Spleen (tissue), 7 donors: ENCODE data around the gene NBEA.

Experiments used
- POLR2A ChIP-seq, 3 donors: fragments of 450-650 bp; IDR thresholded peaks; one replicate each; pipeline ENCODE4 v1.5.1; 2017; ENCODE audit warnings: antibody characterized with exemption in 3 of 3, mild to moderate bottlenecking in 1 of 3
- TF ChIP-seq, protein P1 (sequence below), 11 experiments: fragments of 200-600 bp in 7 of 11; fragments of 450-650 bp in 4 of 11; sonication (generic) in 4 of 11; IDR thresholded peaks in 8 of 11; conservative IDR thresholded peaks in 3 of 11; 1 replicate in 7 of 11; 2 replicates in 4 of 11; pipeline versions ENCODE4 v1.4.0 to v1.8.0; 2016 to 2021; ENCODE audit warnings: antibody characterized with exemption in 11 of 11, inconsistent platforms in 4 of 11, mild to moderate bottlenecking in 1 of 11
- donor health status: DM: no; HTN: no; CAD: no; lungs with moderate emphysema.
- donor health status: DM: no; HTN: no; CAD: no.
- donor health status: DM: no; HTN: no; CAD: no.

DNA sequence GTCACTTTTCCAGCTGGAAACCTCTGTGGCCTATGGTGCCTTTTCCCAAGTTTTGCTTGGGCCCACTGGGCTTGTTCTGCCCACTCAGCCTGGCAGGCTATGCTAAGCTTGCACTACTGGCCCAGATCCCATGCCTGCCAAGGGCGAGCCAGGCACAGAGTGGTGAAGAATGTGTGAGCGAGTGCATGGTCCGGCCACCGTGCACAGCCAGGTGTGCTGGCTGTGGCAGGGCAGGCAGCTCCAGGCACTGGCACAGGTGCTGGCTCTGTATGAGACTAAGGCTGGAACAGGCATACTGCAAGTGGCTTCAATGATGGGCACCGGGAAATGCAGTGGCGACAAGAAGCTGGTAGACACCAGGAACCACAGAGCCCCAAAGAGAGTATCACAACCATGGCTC is 584.5 kb downstream of the NBEA start:
- no peak for TF ChIP-seq POLR2A (IDR thresholded peaks at IDR 0.05)
- TF ChIP-seq, protein P1, sequence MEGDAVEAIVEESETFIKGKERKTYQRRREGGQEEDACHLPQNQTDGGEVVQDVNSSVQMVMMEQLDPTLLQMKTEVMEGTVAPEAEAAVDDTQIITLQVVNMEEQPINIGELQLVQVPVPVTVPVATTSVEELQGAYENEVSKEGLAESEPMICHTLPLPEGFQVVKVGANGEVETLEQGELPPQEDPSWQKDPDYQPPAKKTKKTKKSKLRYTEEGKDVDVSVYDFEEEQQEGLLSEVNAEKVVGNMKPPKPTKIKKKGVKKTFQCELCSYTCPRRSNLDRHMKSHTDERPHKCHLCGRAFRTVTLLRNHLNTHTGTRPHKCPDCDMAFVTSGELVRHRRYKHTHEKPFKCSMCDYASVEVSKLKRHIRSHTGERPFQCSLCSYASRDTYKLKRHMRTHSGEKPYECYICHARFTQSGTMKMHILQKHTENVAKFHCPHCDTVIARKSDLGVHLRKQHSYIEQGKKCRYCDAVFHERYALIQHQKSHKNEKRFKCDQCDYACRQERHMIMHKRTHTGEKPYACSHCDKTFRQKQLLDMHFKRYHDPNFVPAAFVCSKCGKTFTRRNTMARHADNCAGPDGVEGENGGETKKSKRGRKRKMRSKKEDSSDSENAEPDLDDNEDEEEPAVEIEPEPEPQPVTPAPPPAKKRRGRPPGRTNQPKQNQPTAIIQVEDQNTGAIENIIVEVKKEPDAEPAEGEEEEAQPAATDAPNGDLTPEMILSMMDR (IDR thresholded peaks at IDR 0.05 in 8 of 11, conservative IDR thresholded peaks at IDR 0.05 in 3 of 11) = no peak
